AG04449 (cell line): ENCODE measurements around the gene PRKAR1B.

ENCODE experiments used
- CTCF ChIA-PET: fragments of 350-600 bp; formaldehyde crosslinking; extraction: SDS; loops from one replicate; lab custom pipeline; 2021; ENCODE audit warnings: antibody characterized with exemption; lab: Yijun Ruan, JAX
- POLR2A ChIA-PET: fragments of 400-600, 350-600 bp; formaldehyde crosslinking; extraction: SDS; loops from one replicate; lab custom pipeline; 2020; ENCODE audit warnings: antibody characterized with exemption, inconsistent platforms; lab: Yijun Ruan, JAX
- DNase-seq: peaks from one replicate; pipeline ENCODE4 v3.0.0-alpha.2; 2010; ENCODE audit warnings: low read depth, low spot score
- H3K4me3 ChIP-seq: 2 replicates; pipeline ENCODE4 v1.5.1; 2011; ENCODE audit warnings: low read depth, mild to moderate bottlenecking, control low read depth, low read length
- TF ChIP-seq, protein P1 (sequence below): IDR thresholded peaks from one replicate; pipeline ENCODE4 v1.5.1; 2011; ENCODE audit warnings: mild to moderate bottlenecking, moderate library complexity, low read length, control low read depth, inconsistent platforms; ENCODE audit not compliant: insufficient read depth; ENCODE audit errors: missing control alignments

The PRKAR1B gene

DNA sequence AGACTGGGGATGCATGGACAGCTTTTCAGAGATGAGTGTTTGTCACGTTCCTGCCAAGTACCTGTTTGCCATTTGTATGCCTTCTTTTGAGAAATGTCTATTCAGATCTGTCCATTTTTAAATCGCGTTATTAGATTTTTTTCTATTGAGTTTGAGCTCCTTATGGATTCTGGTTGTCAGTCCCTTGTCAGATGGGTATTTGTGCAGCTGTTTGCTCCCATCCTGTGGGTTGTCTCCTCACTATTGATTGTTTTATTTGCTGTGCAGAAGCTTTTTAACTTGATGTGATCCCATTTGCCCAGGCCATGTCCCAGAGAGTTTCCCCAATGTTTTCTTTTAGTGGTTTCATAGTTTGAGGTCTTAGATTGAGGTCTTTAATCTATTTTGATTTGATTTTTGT lies 5.5 kb upstream of the PRKAR1B start:
- no peak overlapping the region for H3K4me3 ChIP-seq
- ChIA-PET CTCF (interaction anchor here (0.6 to 2.0 kb wide), 3 partner anchors 17 to 411 kb away, joined by 3 to 6 read pairs (median 4); no protein-coding TSS in a partner anchor), POLR2A (no interaction called here)
- no peak for DNase-seq
- TF ChIP-seq, protein P1, sequence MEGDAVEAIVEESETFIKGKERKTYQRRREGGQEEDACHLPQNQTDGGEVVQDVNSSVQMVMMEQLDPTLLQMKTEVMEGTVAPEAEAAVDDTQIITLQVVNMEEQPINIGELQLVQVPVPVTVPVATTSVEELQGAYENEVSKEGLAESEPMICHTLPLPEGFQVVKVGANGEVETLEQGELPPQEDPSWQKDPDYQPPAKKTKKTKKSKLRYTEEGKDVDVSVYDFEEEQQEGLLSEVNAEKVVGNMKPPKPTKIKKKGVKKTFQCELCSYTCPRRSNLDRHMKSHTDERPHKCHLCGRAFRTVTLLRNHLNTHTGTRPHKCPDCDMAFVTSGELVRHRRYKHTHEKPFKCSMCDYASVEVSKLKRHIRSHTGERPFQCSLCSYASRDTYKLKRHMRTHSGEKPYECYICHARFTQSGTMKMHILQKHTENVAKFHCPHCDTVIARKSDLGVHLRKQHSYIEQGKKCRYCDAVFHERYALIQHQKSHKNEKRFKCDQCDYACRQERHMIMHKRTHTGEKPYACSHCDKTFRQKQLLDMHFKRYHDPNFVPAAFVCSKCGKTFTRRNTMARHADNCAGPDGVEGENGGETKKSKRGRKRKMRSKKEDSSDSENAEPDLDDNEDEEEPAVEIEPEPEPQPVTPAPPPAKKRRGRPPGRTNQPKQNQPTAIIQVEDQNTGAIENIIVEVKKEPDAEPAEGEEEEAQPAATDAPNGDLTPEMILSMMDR = no peak

GRCh38 chr7:732094-732541 lies 5.0 kb upstream of the PRKAR1B start:
- ChIA-PET POLR2A (no interaction called here), CTCF (interaction anchor here (0.6 to 2.0 kb wide), 4 partner anchors 16 to 410 kb away, joined by 3 to 6 read pairs (median 4); no protein-coding TSS in a partner anchor)
- TF ChIP-seq, protein P1 = no peak
- no peak overlapping the region for H3K4me3 ChIP-seq
- DNase-seq = no peak

DNA sequence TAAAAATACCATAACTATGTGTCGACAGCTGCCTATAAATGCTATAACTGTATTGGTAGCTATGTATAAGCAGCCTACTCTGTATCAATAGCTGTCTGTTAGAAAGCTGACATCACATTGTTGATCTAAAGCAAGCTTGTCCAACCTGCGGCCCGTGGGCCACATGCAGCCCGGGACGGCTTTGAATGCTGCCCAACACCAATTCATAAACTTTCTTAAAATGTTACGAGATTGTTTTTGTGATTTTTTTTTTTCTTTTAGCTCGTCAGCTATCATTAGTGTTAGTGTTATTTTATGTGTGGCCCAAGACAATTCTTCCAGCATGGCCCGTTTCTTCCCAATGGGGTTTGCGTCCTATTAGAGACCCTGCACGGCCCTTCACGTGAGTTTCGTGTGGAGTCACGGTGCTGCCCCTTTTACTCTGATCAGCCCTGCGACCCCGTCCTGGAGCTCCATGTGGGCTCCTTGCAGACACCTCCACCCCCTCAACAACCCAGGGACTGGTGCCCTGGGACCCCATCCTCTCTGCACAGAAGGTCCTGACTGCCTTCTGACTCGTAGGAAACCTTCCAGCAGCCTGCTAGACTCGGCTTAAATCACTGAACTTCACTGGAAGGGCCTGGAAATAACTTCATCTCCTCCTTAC lies 4.5 kb upstream of the PRKAR1B start:
- no peak for DNase-seq
- CTCF ChIA-PET = interaction anchor here (1.2 to 2.0 kb wide), 3 partner anchors 16 to 410 kb away, joined by 3 to 6 read pairs (median 4); no protein-coding TSS in a partner anchor
- POLR2A ChIA-PET = no interaction called here
- TF ChIP-seq, protein P1 = no peak
- no peak overlapping the region for H3K4me3 ChIP-seq

DNA sequence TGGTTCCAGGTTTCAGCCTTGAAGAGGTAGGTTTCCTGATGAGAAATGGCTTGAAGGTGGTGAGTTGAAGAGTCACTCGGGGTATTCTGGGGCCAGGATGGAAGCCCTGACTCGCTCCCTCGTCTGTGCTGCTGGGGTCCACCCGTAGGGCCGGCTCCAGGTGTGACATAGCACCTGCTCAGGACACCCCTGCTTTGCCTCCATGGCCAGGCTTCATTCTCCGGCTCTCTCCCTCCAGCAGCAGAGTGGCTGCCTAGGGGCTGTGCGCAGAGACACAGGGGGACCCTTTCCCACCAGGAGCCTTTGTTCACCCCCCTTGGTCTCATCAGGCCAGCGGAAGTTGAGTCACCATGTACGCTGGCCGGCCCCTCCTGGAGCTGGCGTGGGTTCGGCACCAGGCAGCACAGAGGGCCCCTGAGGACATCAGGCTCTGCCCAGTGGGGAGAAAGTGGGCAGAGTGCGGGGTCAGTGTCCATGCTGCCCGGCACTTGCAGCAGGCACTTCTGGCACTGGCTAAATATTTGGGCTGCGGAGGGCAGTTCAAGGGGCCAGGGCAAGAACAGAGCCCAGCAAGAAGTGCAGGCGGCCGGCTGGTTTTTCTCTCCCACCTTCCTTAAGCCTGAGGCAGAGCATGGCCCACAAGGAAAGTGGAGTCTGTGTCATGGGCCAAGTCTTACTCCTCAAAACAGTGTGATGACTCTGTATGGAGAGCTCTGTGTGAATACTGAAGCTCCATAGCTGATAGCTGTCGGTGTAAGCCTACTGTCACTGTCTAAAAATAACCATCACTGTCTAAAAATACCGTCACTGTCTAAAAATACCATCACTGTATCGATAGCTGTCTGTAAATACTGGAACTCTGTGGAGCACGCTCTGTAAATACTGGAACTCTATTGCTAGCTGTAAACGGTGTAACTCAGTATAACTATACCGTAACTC lies 3.7 kb upstream of the PRKAR1B start:
- ChIA-PET CTCF (interaction anchor here (1.2 to 2.0 kb wide), 3 partner anchors 15 to 409 kb away, joined by 3 to 6 read pairs (median 4); no protein-coding TSS in a partner anchor), POLR2A (no interaction called here)
- TF ChIP-seq, protein P1 = no peak
- no peak for DNase-seq
- H3K4me3 ChIP-seq = no peak overlapping the region

- DNase-seq = no peak
- H3K4me3 ChIP-seq = no peak overlapping the region
- ChIA-PET CTCF (no interaction called here), POLR2A (no interaction called here)
- TF ChIP-seq, protein P1 = no peak
Observed at GRCh38 chr7:729140-730000, 2.3 kb upstream of the PRKAR1B start.
